DMS114 treated with DMSO at 0.1 percent for 48 hours (cell line): Measurements from ENCODE around the gene LSM4.
A peak's percentile ranks its signal among the peaks of the same experiment; 100 is the strongest.

ENCODE experiments used
- DNase-seq: peaks from one replicate; lab custom pipeline; 2025; ENCODE audit not compliant: unreplicated experiment; lab: John Stamatoyannopoulos, UW

The LSM4 gene

GRCh38 chr19:18292810-18293641 is 29.9 kb downstream of the LSM4 start:
- peak; percentile 67 for DNase-seq

DNA sequence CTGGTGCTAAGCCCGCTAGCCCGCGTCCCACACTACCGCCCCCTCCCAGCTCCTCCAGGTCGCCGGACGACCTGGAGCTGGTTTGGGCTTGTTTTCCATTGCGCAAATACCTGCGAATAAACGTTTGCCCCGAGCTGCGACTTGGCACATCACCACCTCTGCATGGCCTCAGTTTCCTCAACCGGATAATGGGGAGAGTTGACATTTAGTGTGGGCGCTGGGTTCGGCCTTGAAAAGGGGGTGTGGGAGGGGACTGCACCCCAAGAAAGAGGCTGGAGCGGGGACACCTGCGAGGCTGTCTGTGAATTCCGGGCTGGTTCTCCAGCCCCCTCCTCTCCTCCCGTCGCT is 30.4 kb downstream of the LSM4 start:
- no peak for DNase-seq

GRCh38 chr19:18291590-18292461 is 31.1 kb downstream of the LSM4 start:
- DNase-seq, result peak; percentile 84

- DNase-seq, result no peak
Observed at GRCh38 chr19:18291019-18291524, 31.8 kb downstream of the LSM4 start.

GRCh38 chr19:18290302-18291018 is 32.4 kb downstream of the LSM4 start:
- no peak for DNase-seq

DNA sequence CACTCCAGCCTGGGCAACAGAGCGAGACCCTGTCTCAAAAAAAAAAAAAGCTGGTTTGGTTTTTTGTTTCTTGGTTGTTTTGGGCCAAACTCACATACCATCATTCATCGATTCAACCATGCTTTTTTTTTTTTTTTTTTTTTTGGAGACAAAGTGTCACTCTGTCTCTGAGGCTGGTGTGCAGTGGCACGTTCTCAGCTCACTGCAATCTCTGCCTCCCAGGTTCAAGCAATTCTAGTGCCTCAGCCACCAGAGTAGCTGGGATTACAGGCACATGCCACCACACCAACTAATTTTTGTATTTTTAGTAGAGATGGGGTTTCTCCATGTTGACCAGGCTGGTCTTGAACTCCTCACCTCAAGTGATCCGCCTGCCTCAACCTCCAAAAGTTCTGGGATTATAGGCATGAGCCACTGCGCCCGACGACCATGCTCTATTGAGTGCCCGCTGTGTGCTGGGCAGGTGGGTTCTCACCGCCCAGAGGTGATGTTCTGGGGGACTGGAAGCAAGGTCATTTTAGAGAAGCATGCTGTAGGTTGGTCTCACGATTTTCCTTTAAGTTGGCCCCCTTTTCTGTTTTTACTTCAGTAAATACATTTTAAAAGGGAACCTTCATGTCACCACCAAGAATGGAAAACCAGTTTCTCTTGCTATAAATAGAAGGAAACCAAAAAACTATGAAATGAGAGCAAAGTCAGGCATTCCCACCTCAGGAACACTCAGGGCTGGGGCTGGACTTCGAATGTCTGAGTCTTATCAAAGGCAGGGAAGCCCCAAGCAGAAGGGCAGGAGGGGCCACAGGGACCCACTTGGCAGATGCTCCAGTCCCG is 33.2 kb downstream of the LSM4 start:
- DNase-seq, result no peak

- DNase-seq, result no peak
Observed at GRCh38 chr19:18287836-18288772, 34.8 kb downstream of the LSM4 start.

- DNase-seq, result no peak
Observed at GRCh38 chr19:18286973-18287635, 35.8 kb downstream of the LSM4 start.

- no peak for DNase-seq
Observed at GRCh38 chr19:18284712-18285360, 38.0 kb downstream of the LSM4 start.

DNA sequence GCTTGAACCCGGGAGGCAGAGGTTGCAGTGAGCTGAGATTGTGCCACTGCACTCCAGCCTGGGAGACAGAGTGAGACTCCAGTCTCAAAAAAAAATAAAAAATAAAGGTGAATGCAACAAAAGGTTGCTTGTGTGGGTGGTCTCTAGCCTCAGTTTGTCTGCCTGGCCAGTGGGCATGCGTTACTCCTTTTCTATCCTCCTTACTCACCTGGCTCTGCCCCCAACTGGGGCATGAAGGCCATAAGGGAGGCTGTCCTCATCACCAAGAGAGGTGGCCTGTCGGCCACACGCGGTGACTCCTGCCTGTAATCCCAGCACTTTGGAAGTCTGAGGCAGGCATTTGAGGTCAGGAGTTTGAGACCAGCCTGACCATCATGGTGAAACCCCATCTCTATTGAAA is 39.5 kb downstream of the LSM4 start:
- no peak for DNase-seq

GRCh38 chr19:18282788-18283141 is 40.1 kb downstream of the LSM4 start:
- DNase-seq, result no peak

- DNase-seq, result peak; percentile 76
Observed at GRCh38 chr19:18282021-18282787, 40.7 kb downstream of the LSM4 start.

GRCh38 chr19:18281082-18282020 is 41.5 kb downstream of the LSM4 start, which contains the start of gene JUND:
JUND (minus strand) TSS chr19:18281622; CDS start chr19:18281484, 138 bp downstream.
- peak; percentile 86 for DNase-seq

- DNase-seq, result no peak
Observed at GRCh38 chr19:18280247-18281081, 42.4 kb downstream of the LSM4 start.

DNA sequence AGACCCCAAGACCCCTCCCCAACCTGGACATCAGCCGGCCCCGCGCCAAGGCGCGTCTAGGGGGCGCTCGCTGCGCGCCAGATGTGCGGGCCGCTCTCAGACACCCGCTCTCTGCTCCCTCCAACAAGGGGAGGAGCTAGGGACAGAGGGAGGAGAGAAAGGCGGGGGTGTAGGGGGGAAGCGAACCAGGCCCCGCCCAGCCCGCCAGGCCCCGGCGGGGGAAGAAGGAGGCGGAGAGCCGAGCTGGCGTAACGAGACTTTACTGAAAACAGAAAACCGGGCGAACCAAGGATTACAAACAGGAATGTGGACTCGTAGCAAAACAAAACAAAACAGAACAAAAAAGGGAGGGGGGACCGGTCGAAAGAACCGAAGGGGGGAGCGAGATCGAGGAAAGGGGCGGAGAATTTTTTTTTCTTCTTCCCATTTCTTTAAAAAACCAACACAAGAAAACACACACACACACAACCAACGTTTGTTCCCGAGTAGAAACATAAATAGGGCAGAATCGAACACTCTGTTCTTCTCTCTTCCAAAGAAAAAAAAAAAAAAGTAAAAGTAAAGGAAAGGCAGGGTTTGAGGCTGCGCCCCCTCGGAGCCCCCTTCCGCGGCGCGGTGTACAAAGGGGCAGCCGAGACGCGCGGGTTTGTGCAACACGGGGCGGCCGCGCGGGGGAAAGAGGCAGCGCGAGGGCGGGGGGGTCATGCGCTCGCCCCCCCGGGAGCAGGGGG is 43.2 kb downstream of the LSM4 start:
- DNase-seq, result peak; percentile 89
